NCI-H460 (cell line): ENCODE measurements around the gene PLTP. TPM values are rescaled to one million over a fixed set of nuclear protein-coding genes. Genes with fewer than 3 reads are reported as not detected.
"Not testable (repeated sequence)": the region's sequence is repeated elsewhere in the genome, so short reads cannot be mapped to it uniquely, and the experiment has no call there.

Source experiments
- DNase-seq: peaks from one replicate; pipeline ENCODE4 v3.0.0-alpha.2; 2016; ENCODE audit warnings: low read depth; ENCODE audit errors: extremely low read depth
- total RNA-seq: library from RNA; depleted of rRNA; stranded (reverse); fragments of >200 nt; shearing (Covaris generic); gene quantifications from 2 replicates; pipeline ENCODE4 v1.2.3, GENCODE V29; 2014

Gene PLTP
- total RNA-seq, 1 experiment from 2014 or later: 116 TPM

GRCh38 chr20:45880988-45881788, 30.8 kb downstream of the PLTP start, which contains the start of gene ZSWIM1:
Gene ZSWIM1, plus strand, starts transcription at chr20:45881227. Its CDS starts 1,366 bp downstream, at chr20:45882593.
- DNase-seq: peak; percentile 100

- no peak for DNase-seq
Measured at GRCh38 chr20:45878076-45878761, 33.7 kb downstream of the PLTP start.

- no peak for DNase-seq
Measured at GRCh38 chr20:45874576-45874975, 37.4 kb downstream of the PLTP start.

- DNase-seq: not testable (repeated sequence)
Measured at GRCh38 chr20:45874104-45874481, 37.9 kb downstream of the PLTP start.

- DNase-seq: no peak
Measured at GRCh38 chr20:45873409-45874103, 38.4 kb downstream of the PLTP start.

GRCh38 chr20:45872626-45873025, 39.3 kb downstream of the PLTP start:
- no peak for DNase-seq

GRCh38 chr20:45867819-45868176, 44.2 kb downstream of the PLTP start:
- DNase-seq: no peak

GRCh38 chr20:45867136-45867818, 44.7 kb downstream of the PLTP start:
- no peak for DNase-seq

- DNase-seq: no peak
Measured at GRCh38 chr20:45866454-45866853, 45.5 kb downstream of the PLTP start.

- no peak for DNase-seq
Measured at GRCh38 chr20:45863543-45864470, 48.1 kb downstream of the PLTP start.

GRCh38 chr20:45861221-45862075, 50.5 kb downstream of the PLTP start:
- no peak for DNase-seq

GRCh38 chr20:45860560-45861220, 51.3 kb downstream of the PLTP start:
- no peak for DNase-seq

GRCh38 chr20:45859916-45860315, 52.0 kb downstream of the PLTP start:
- no peak for DNase-seq

GRCh38 chr20:45857882-45858216, 54.1 kb downstream of the PLTP start:
- no peak for DNase-seq

- peak; percentile 100 for DNase-seq
Measured at GRCh38 chr20:45857114-45857881, 54.7 kb downstream of the PLTP start, which contains the start of the genes ACOT8 and ZSWIM3. Gene ACOT8, minus strand, starts transcription at chr20:45857392. Its CDS starts 77 bp downstream, at chr20:45857315. Gene ZSWIM3, plus strand, starts transcription at chr20:45857614. Its CDS starts 212 bp downstream, at chr20:45857826.

GRCh38 chr20:45853484-45853883, 58.5 kb downstream of the PLTP start:
- DNase-seq: no peak

- DNase-seq: no peak
Measured at GRCh38 chr20:45852326-45852725, 59.6 kb downstream of the PLTP start.
